ENCODE results near the gene KNCN. TPM values are rescaled to one million over a fixed set of nuclear protein-coding genes. Genes with fewer than 3 reads are reported as not detected.

KNCN gene
- total RNA-seq, 3 donors from 2014 or later = not detected

GRCh38 chr1:46558141-46558963 lies 6.9 kb upstream of the KNCN start:
- no peak for TF ChIP-seq CTCF (IDR thresholded peaks at IDR 0.05)
- TF ChIP-seq POLR2AphosphoS5 (IDR thresholded peaks at IDR 0.05) = no peak
- no peak for TF ChIP-seq POLR2A (IDR thresholded peaks at IDR 0.05)
- DNase-seq (ENCODE audit: low spot score in 2 of 2) = no peak
- H3K36me3 ChIP-seq = no peaks in the 10 kb centered on the region
- H3K4me1 ChIP-seq = no peaks in the 10 kb centered on the region
- H3K4me3 ChIP-seq = no peak overlapping the region
- no peak overlapping the region for H3K27ac ChIP-seq
- no peaks in the 10 kb centered on the region for H3K27me3 ChIP-seq
- intact Hi-C loops (cut with DNase I; ENCODE audit: low total_unique reads) = no loop called here
- no peaks in the 10 kb centered on the region for H3K9me3 ChIP-seq

GRCh38 chr1:46557403-46557802 lies 6.0 kb upstream of the KNCN start:
- Histone ChIP-seq H3K27me3 (peaks cover 0 to 1% of the 10 kb centered on the region in 2 donors), H3K36me3 (no peaks in the 10 kb centered on the region), H3K4me1 (no peaks in the 10 kb centered on the region), H3K4me3 (no peak overlapping the region), H3K9me3 (no peaks in the 10 kb centered on the region), H3K27ac (no peak overlapping the region)
- TF ChIP-seq POLR2AphosphoS5 (IDR thresholded peaks at IDR 0.05) (no peak), POLR2A (IDR thresholded peaks at IDR 0.05) (no peak), CTCF (IDR thresholded peaks at IDR 0.05) (no peak)
- no peak for DNase-seq (ENCODE audit: low spot score in 2 of 2)
- intact Hi-C loops (cut with DNase I; ENCODE audit: low total_unique reads) = no loop called here

GRCh38 chr1:46556822-46557221 lies 5.4 kb upstream of the KNCN start:
- H3K4me1 ChIP-seq = no peaks in the 10 kb centered on the region
- no peaks in the 10 kb centered on the region for H3K9me3 ChIP-seq
- peaks cover 0 to 7% of the 10 kb centered on the region in 2 donors for H3K27me3 ChIP-seq
- no peak overlapping the region for H3K4me3 ChIP-seq
- no peaks in the 10 kb centered on the region for H3K36me3 ChIP-seq
- intact Hi-C loops (cut with DNase I; ENCODE audit: low total_unique reads) = no loop called here
- no peak overlapping the region for H3K27ac ChIP-seq
- DNase-seq (ENCODE audit: low spot score in 2 of 2) = no peak
- no peak for TF ChIP-seq CTCF (IDR thresholded peaks at IDR 0.05)
- TF ChIP-seq POLR2AphosphoS5 (IDR thresholded peaks at IDR 0.05) = no peak
- no peak for TF ChIP-seq POLR2A (IDR thresholded peaks at IDR 0.05)

GRCh38 chr1:46555826-46556619 lies 4.6 kb upstream of the KNCN start:
- Histone ChIP-seq H3K27me3 (peaks cover 0 to 8% of the 10 kb centered on the region in 2 donors), H3K4me3 (no peak overlapping the region), H3K4me1 (no peaks in the 10 kb centered on the region), H3K27ac (no peak overlapping the region), H3K36me3 (no peaks in the 10 kb centered on the region), H3K9me3 (no peaks in the 10 kb centered on the region)
- no peak for TF ChIP-seq CTCF (IDR thresholded peaks at IDR 0.05)
- no peak for TF ChIP-seq POLR2A (IDR thresholded peaks at IDR 0.05)
- TF ChIP-seq POLR2AphosphoS5 (IDR thresholded peaks at IDR 0.05) = no peak
- no peak for DNase-seq (ENCODE audit: low spot score in 2 of 2)
- intact Hi-C loops (cut with DNase I; ENCODE audit: low total_unique reads) = no loop called here

Data from breast epithelium (tissue), 4 donors.